Fibroblast of the aortic adventitia (primary cell): ENCODE measurements around the gene CALML5. TPM values are rescaled to one million over a fixed set of nuclear protein-coding genes. Genes with fewer than 3 reads are reported as not detected.

ENCODE experiments used
- DNase-seq: peaks from one replicate; pipeline ENCODE4 v3.0.0-alpha.2; 2010; ENCODE audit warnings: low read depth
- H3K4me3 ChIP-seq: 2 replicates; pipeline ENCODE4 v1.5.1; 2011; ENCODE audit warnings: low read depth, mild to moderate bottlenecking, control low read depth, low read length, moderate library complexity
- CTCF ChIP-seq: IDR thresholded peaks from 2 replicates; pipeline ENCODE4 v1.5.1; 2011; ENCODE audit warnings: mild to moderate bottlenecking, low read length, control low read depth, inconsistent platforms; ENCODE audit not compliant: insufficient read depth
- total RNA-seq: library from RNA; depleted of rRNA; stranded (reverse); fragments of >200 nt; gene quantifications from 2 replicates; pipeline ENCODE4 v1.2.3, GENCODE V29; 2012; ENCODE audit warnings: low replicate concordance

The CALML5 gene
- total RNA-seq, 1 donor: not detected

DNA sequence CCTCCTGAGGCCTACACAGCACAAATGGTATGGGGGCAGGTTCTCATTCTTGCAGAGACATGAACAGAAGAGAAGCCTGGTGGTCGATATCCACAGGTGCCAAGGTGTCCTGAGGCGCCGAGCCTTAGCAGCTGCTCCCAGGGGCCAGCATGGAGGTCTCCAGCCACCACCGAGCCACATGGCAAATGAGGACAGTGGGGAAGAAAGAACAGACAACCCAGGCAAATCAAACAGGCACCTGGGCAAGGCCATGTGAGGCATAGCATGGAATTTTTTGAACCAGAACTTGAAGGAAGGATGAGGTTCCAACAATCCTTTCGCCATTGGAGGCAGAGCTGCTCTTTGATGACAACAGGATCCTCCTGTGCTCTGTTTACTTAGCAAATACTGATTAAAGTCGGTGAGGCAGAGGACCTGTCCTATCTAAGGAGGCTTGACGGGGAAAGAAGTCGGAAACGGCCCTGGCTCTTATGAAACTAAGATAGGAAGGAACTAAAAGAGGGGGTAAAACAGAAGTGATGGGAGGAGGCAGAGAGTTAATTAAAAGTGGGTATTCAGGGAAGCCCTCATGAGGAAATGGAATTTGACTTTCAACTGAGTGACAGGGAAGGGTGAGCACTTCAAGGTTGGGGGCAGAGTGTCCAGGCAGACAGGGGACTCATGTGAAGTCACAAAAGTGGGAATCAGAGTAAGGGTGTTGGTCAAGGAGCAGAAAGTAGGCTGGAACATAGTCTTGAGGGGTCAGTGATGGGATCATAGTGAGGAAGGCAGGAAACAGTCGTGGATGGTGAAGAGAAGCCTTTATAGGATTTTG lies 16.8 kb upstream of the CALML5 start:
- TF ChIP-seq CTCF: no peak
- DNase-seq: no peak
- H3K4me3 ChIP-seq: no peak overlapping the region

GRCh38 chr10:5514226-5514850 lies 15.0 kb upstream of the CALML5 start:
- no peak overlapping the region for H3K4me3 ChIP-seq
- no peak for TF ChIP-seq CTCF
- no peak for DNase-seq

GRCh38 chr10:5512881-5513612 lies 13.7 kb upstream of the CALML5 start:
- DNase-seq: no peak
- H3K4me3 ChIP-seq: no peak overlapping the region
- TF ChIP-seq CTCF: no peak

DNA sequence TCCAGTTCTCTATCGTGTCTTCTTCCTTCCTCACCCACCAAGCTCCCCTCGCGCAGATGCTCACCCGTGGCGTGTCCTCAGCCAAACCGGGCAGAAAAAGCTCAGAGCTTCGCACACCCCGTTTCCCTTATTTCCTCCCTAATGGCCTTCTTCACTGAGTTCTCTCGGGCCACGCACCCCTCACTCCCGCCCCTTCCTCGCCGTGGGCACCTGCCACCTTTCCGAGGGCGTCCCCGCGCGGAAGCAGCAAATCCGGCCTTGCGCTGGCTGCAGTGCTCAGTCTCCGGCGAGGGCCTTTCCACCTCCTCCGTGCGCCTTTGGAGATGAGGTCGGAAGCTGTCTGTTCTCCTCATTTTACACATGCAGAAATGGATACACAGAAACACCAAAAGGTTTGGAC lies 13.0 kb upstream of the CALML5 start:
- H3K4me3 ChIP-seq: no peak overlapping the region
- no peak for DNase-seq
- no peak for TF ChIP-seq CTCF

DNA sequence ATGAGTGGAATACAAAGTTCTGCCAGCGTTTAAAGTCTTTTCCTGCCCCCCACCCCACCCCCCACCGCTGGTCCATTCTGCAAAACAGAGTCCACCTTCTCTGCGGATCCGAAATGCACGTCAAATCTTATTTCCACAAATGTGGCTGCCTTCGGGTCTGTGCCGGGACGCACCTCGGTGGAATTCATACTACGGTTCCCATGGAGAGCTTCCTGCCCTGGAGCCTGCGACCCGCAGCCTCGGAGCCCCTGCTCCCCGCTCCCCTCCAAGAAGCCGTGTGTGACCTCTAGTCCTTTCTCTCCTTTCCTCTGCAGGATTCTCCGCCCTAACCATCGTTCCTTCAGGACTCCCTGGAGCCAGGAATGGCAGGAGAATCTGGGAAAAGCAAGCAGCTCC lies 12.5 kb upstream of the CALML5 start:
- no peak overlapping the region for H3K4me3 ChIP-seq
- no peak for DNase-seq
- no peak for TF ChIP-seq CTCF

DNA sequence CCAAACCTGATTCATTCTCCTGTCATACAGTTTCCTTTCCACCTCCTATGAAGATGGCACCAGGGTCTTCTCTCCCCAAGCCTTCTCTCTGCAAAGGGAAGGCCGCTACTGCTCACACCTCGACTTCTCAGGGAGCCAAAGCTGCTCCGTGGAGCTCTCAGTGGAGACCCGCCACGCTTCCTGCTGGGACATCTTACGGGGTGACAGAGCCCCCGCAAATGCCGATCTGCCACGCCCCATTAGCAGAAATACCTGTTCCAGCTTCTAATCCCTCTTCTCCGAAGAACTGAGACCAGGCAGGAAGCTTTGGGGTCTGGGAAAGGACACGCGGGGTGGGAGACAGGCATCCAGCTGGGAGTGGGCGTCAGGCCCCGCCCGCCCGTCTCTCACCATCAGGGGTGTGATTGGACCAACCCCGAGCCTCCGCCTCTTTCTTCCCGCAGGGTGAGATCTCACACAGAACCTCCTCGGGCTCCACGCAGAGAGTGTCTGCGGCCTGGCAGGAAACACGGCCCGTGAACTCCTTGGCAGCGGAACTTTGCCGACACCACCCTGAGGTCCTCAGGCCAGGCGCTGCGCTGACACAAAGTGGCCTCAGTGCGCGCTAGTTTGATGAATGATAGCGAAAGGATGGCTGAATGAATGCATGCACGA lies 12.0 kb upstream of the CALML5 start:
- no peak for DNase-seq
- TF ChIP-seq CTCF: no peak
- H3K4me3 ChIP-seq: no peak overlapping the region
